Colonic mucosa (tissue), 4 donors: ENCODE measurements around the gene OR56A4. TPM values are rescaled to one million over a fixed set of nuclear protein-coding genes. Genes with fewer than 3 reads are reported as not detected.

ENCODE experiments used
- DNase-seq: peaks from one replicate; pipeline ENCODE4 v3.0.0-alpha.2; 2020
- H3K27ac ChIP-seq: fragments of 200-600 bp; one replicate; pipeline ENCODE4 v1.8.0; 2021
- H3K27me3 ChIP-seq: fragments of 200-600 bp; one replicate; pipeline ENCODE4 v1.8.0; 2021
- H3K36me3 ChIP-seq: fragments of 200-600 bp; one replicate; pipeline ENCODE4 v1.8.0; 2021
- H3K4me1 ChIP-seq: fragments of 200-600 bp; one replicate; pipeline ENCODE4 v1.8.0; 2021; ENCODE audit warnings: mild to moderate bottlenecking
- H3K4me3 ChIP-seq: fragments of 200-600 bp; one replicate; pipeline ENCODE4 v1.8.0; 2021
- H3K9ac ChIP-seq, 2 donors: one replicate each; pipeline ENCODE4 v1.7.0; 2013; ENCODE audit warnings: control low read depth in 2 of 2, low read depth in 2 of 2, low read length in 2 of 2
- H3K9me3 ChIP-seq: fragments of 200-600 bp; one replicate; pipeline ENCODE4 v1.8.0; 2021
- intact Hi-C: fragments of 100-400 bp; cut with DNase I; formaldehyde crosslinking; loops from one replicate; pipeline ENCODE4 v1.14.1; 2022
- total RNA-seq, 2 donors: library from RNA; stranded (reverse); fragmentation: NEBNext Ultra II Directional in 1 of 2; extraction: Animal tissue kit (Norgen Biotek cat#: 25700) in 1 of 2; gene quantifications; one replicate each; pipeline ENCODE4 v1.2.1, GENCODE V29; 2021
- TF ChIP-seq, protein P1 (sequence below): fragments of 200-600 bp; IDR thresholded peaks from one replicate; pipeline ENCODE4 v1.8.0; 2022; ENCODE audit warnings: antibody characterized with exemption, mild to moderate bottlenecking
- donor health status: healthy.
- donor health status: DM: no; HTN: no; CAD: no.
- donor health status: DM: no; HTN: no; CAD: no.

OR56A4 gene, protein sequence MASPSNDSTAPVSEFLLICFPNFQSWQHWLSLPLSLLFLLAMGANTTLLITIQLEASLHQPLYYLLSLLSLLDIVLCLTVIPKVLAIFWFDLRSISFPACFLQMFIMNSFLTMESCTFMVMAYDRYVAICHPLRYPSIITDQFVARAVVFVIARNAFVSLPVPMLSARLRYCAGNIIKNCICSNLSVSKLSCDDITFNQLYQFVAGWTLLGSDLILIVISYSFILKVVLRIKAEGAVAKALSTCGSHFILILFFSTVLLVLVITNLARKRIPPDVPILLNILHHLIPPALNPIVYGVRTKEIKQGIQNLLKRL
- not detected for total RNA-seq

DNA sequence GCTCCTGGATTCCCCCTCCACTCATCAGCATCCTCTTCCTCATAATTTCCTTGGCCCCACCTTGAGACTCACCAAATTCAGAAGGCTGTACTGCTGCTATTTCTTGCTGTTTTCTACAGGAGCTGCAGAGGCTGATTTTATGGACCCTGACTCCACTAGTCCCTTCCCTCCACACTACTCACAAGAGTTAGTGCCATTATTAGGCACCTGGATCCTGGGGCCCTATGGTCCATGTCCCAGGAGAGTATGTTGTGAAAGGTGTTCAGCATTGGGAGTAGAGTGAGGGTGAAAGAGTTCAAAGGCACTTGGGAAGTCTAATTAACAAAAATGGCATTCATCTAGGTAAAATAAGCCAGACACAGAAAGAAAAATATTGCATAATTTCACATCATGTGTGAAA lies at the start of gene OR56A4:
Gene OR56A4, minus strand, starts transcription at position 101 of the 400 bp plus-strand sequence. CDS start 3,954 bp downstream, outside the sequence.
- Histone ChIP-seq H3K36me3 (no peaks in the 10 kb centered on the region), H3K9ac (no peak within 1 kb of the TSS), H3K9me3 (no peaks in the 10 kb centered on the region), H3K27ac (no peak within 1 kb of the TSS), H3K4me1 (no peaks in the 10 kb centered on the region), H3K4me3 (no peak within 1 kb of the TSS), H3K27me3 (no peaks in the 10 kb centered on the region)
- TF ChIP-seq, protein P1, sequence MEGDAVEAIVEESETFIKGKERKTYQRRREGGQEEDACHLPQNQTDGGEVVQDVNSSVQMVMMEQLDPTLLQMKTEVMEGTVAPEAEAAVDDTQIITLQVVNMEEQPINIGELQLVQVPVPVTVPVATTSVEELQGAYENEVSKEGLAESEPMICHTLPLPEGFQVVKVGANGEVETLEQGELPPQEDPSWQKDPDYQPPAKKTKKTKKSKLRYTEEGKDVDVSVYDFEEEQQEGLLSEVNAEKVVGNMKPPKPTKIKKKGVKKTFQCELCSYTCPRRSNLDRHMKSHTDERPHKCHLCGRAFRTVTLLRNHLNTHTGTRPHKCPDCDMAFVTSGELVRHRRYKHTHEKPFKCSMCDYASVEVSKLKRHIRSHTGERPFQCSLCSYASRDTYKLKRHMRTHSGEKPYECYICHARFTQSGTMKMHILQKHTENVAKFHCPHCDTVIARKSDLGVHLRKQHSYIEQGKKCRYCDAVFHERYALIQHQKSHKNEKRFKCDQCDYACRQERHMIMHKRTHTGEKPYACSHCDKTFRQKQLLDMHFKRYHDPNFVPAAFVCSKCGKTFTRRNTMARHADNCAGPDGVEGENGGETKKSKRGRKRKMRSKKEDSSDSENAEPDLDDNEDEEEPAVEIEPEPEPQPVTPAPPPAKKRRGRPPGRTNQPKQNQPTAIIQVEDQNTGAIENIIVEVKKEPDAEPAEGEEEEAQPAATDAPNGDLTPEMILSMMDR = no peak
- intact Hi-C loops = no loop called here
- DNase-seq = no peak

DNA sequence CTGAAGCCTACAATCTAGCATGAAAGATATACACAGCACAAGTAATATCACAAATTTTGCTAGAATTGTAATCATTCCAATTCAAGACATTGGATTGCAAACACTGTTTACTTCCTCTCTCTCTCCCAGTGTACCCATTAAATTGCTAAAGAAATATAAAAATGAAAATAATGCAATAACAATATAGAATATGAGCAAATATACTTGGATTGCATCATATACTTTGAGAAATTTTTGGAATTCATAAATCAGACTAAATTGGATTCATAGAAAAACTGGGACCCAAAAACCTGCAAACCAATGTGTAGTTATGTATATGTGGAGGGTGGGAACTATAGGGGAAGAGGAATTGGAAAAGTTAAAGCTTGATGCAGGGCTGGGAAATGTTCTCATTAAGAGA lies 48.8 kb upstream of the OR56A4 start:
- Histone ChIP-seq H3K27ac (no peak overlapping the region), H3K27me3 (no peaks in the 10 kb centered on the region), H3K9ac (no peak overlapping the region), H3K36me3 (no peaks in the 10 kb centered on the region), H3K4me3 (no peak overlapping the region), H3K9me3 (no peaks in the 10 kb centered on the region), H3K4me1 (no peaks in the 10 kb centered on the region)
- TF ChIP-seq, protein P1 = no peak
- no peak for DNase-seq
- intact Hi-C loops = no loop called here

DNA sequence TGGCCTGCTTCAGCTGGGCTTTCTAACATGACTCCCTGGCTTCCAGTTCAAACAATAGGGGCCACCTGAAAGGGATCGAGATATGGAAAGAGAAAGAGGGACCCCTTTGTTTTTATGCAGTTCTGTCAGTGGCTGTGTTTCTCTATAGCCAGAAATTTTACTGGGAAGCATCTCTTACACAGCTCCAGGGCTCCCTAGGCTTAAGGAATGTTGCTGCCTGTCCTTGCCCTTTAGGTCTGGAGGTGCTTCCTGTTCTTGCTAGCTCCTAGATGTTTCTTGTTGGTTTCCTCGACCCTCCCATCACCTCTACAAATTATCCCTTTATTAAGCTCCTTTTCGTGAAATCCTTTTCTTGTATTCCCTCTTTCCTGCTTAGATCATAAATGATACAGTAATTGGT lies 45.6 kb upstream of the OR56A4 start:
- Histone ChIP-seq H3K9ac (no peak overlapping the region), H3K9me3 (no peaks in the 10 kb centered on the region), H3K27ac (no peak overlapping the region), H3K4me1 (no peaks in the 10 kb centered on the region), H3K27me3 (no peaks in the 10 kb centered on the region), H3K4me3 (no peak overlapping the region), H3K36me3 (no peaks in the 10 kb centered on the region)
- DNase-seq = no peak
- intact Hi-C loops = no loop called here
- TF ChIP-seq, protein P1 = no peak

DNA sequence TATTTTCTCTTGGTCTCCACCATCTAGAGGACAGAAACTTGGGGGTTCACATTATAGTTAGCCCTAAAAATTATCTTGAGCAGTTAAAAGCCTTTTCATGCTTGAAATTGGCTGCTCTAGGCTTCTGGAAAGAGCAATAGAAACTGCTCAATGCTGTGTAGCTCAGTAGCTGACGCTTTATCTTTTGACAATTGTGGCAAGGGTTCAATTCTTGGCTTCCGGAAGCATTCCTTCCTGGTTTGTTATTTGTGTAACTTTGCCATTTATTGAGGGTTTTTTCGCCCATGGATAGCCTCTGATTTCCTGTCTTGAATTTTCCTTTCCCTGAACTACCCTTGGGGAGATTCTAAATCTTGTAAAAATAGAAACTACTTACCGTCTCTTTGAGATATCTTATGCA lies 34.1 kb upstream of the OR56A4 start:
- Histone ChIP-seq H3K4me3 (no peak overlapping the region), H3K36me3 (no peaks in the 10 kb centered on the region), H3K27me3 (no peaks in the 10 kb centered on the region), H3K9ac (no peak overlapping the region), H3K4me1 (no peaks in the 10 kb centered on the region), H3K27ac (no peak overlapping the region), H3K9me3 (no peaks in the 10 kb centered on the region)
- DNase-seq = no peak
- TF ChIP-seq, protein P1 = no peak
- intact Hi-C loops = no loop called here

DNA sequence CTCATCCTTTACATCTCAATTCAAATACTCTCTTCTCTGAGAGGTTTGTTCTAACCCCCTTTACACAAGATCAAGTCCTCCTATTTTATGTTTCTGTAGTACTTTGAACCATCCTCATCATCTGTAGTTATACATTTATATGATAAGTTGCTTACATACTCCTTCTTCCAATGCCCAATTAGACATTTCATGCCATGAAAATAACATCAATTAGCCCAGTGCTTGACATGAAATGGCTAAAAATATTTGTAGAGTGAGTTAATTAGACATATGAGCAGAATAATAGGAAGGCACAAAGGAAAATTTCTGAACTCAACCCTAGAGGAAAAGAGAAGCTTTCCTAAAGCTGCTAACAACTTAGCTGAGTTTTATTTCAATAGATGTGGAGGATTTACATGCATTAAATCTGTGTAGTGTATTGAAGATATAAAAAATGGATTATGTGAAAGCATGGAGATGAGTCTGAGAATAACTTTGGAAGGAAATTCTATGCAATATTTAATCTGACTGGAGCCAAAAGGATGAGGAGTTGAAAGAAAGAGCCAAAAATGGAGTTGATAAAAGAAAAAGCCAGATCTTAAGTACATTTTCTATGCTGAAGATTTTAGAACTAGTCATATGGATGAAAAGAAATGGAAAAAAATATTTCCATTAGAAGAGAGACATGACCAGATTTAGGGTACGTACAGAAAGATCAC lies 24.1 kb upstream of the OR56A4 start, which contains the start of gene OR56A1:
Gene OR56A1, minus strand, starts transcription at position 51 of the 698 bp plus-strand sequence. CDS start 3,066 bp downstream, outside the sequence.
- Histone ChIP-seq H3K27ac (no peak within 1 kb of the TSS), H3K4me3 (no peak within 1 kb of the TSS), H3K9me3 (no peaks in the 10 kb centered on the region), H3K4me1 (no peaks in the 10 kb centered on the region), H3K9ac (no peak within 1 kb of the TSS), H3K27me3 (no peaks in the 10 kb centered on the region), H3K36me3 (no peaks in the 10 kb centered on the region)
- intact Hi-C loops = no loop called here
- no peak for DNase-seq
- TF ChIP-seq, protein P1 = no peak
